Thyroid gland (tissue), 4 donors: ENCODE data around the gene CLEC17A.

Experiments used
- POLR2A ChIP-seq, 2 donors: fragments of 450-650 bp; IDR thresholded peaks; one replicate each; pipeline ENCODE4 v1.6.1; 2017; ENCODE audit warnings: antibody characterized with exemption in 2 of 2, mild to moderate bottlenecking in 2 of 2, moderate library complexity in 1 of 2
- TF ChIP-seq, protein P1 (sequence below), 6 experiments: fragments of 200-600 bp in 3 of 6; fragments of 450-650 bp in 3 of 6; sonication (generic) in 3 of 6; IDR thresholded peaks; one replicate each; pipeline ENCODE4 v1.5.1; 2016 to 2019; ENCODE audit warnings: antibody characterized with exemption in 6 of 6, mild to moderate bottlenecking in 2 of 6, inconsistent platforms in 1 of 6, moderate library complexity in 1 of 6

DNA sequence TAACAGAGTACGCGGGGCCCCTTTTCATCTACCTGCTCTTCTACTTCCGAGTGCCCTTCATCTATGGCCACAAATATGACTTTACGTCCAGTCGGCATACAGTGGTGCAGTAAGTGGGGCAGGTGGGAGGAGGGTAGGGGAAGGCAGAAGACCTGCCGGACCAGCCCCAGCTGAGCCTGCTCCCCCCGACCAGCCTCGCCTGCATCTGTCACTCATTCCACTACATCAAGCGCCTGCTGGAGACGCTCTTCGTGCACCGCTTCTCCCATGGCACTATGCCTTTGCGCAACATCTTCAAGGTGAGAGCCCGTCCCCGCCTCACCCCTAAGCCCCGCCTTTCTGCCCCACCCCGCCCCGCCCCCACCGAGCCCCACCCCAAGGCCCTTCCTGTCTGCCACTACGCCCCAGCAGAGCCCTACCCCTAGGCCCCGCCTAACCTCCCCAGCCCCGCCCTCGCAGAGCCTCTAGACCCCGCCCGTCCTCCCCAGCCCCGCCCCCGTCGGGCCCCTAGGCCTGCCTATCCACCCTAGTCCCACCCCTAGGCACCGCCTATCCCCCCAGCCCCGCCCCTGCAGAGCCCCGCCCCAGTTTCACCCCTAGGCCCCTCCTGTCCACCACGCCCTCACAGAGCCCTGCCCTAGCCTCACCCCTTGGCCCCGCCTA, 18.8 kb upstream of the CLEC17A start:
- TF ChIP-seq, protein P1, sequence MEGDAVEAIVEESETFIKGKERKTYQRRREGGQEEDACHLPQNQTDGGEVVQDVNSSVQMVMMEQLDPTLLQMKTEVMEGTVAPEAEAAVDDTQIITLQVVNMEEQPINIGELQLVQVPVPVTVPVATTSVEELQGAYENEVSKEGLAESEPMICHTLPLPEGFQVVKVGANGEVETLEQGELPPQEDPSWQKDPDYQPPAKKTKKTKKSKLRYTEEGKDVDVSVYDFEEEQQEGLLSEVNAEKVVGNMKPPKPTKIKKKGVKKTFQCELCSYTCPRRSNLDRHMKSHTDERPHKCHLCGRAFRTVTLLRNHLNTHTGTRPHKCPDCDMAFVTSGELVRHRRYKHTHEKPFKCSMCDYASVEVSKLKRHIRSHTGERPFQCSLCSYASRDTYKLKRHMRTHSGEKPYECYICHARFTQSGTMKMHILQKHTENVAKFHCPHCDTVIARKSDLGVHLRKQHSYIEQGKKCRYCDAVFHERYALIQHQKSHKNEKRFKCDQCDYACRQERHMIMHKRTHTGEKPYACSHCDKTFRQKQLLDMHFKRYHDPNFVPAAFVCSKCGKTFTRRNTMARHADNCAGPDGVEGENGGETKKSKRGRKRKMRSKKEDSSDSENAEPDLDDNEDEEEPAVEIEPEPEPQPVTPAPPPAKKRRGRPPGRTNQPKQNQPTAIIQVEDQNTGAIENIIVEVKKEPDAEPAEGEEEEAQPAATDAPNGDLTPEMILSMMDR (IDR thresholded peaks at IDR 0.05) = no peak
- no peak for TF ChIP-seq POLR2A (IDR thresholded peaks at IDR 0.05)
